Heart left ventricle (tissue), 13 donors: ENCODE results near the gene POTEF.
"Not testable (repeated sequence)": the region's sequence is repeated elsewhere in the genome, so short reads cannot be mapped to it uniquely, and the experiment has no call there.

ENCODE experiments used
- POLR2A ChIP-seq, 2 donors: fragments of 450-650 bp; IDR thresholded peaks; one replicate each; pipeline ENCODE4 v1.6.1; 2017; ENCODE audit warnings: antibody characterized with exemption in 2 of 2, mild to moderate bottlenecking in 2 of 2, moderate library complexity in 2 of 2
- TF ChIP-seq, protein P1 (sequence below), 12 donors: fragments of 200-600 bp; sonication (generic) in 4 of 12; IDR thresholded peaks; one replicate each; pipeline versions ENCODE4 v1.5.0 to v1.8.0; 2018 to 2022; ENCODE audit warnings: antibody characterized with exemption in 12 of 12, mild to moderate bottlenecking in 5 of 12
- donor health status: ischemic (EF 13 %, LVEDD 7.1; RV severe dilation, severe dysfunction).
- donor health status: DM: no; HTN: yes; CAD: no.
- donor health status: DM: no; HTN: no; CAD: no.
- donor health status: ischemic (EF 25% LVEDD 6.9; RV normal size, moderate dysfunction).
- donor health status: ischemic (EF 25% LVEDD 5.7; RV mildly dilated, moderate dysfunction).
- donor health status: ischemic (EF 35%, LVEDD 5.7; RV mildly dilated, moderate dysfunction).
- donor health status: nonischemic (EF 11% LVEDD 7.7; RV severe dilation, severe dysfunction).
- donor health status: DM: yes; HTN: yes; CAD: no.
- donor health status: PGD.
- donor health status: ischemic (EF 29% LVEDD 5.4; RV normal size, mild dysfunction).
- donor health status: nonischemic (EF 23%, LVEDD 6.1; RV moderate dilation, normal function).

DNA sequence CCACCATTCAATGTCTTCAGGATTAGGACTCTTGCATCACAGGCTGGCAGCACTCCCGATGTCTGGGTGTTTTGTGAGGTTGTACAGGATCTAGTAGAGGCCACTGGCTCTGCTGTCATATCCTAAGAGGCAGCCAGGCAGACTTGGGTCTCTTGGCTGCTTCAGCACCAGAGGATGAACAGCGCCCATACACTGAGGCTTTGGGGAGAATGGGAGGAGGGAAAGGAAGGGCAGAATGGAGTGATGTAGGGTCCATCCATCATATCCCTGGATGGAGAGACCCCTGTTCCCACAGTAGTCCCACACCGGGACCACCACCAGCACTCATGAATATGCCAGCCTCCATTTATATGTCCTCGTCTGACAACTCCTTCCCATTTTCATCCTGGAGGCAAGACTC lies 80.6 kb downstream of the POTEF start:
- TF ChIP-seq, protein P1, sequence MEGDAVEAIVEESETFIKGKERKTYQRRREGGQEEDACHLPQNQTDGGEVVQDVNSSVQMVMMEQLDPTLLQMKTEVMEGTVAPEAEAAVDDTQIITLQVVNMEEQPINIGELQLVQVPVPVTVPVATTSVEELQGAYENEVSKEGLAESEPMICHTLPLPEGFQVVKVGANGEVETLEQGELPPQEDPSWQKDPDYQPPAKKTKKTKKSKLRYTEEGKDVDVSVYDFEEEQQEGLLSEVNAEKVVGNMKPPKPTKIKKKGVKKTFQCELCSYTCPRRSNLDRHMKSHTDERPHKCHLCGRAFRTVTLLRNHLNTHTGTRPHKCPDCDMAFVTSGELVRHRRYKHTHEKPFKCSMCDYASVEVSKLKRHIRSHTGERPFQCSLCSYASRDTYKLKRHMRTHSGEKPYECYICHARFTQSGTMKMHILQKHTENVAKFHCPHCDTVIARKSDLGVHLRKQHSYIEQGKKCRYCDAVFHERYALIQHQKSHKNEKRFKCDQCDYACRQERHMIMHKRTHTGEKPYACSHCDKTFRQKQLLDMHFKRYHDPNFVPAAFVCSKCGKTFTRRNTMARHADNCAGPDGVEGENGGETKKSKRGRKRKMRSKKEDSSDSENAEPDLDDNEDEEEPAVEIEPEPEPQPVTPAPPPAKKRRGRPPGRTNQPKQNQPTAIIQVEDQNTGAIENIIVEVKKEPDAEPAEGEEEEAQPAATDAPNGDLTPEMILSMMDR (IDR thresholded peaks at IDR 0.05) = not testable (repeated sequence)
- TF ChIP-seq POLR2A (IDR thresholded peaks at IDR 0.05) = not testable (repeated sequence)
